Measurements from ENCODE around the gene COA5.
A peak's percentile ranks its signal among the peaks of the same experiment; 100 is the strongest.

The COA5 gene

GRCh38 chr2:98617149-98617548 lies 8.8 kb upstream of the COA5 start:
- H3K4me3 ChIP-seq (ENCODE audit: low read depth, low read length): no peak overlapping the region
- no peak for TF ChIP-seq CTCF (IDR thresholded peaks at IDR 0.05; ENCODE audit: low read depth, low read length)

- TF ChIP-seq CTCF (IDR thresholded peaks at IDR 0.05; ENCODE audit: low read depth, low read length): no peak
- H3K4me3 ChIP-seq (ENCODE audit: low read depth, low read length): no peak overlapping the region
These were observed 7.2 kb upstream of the COA5 start for GRCh38 chr2:98615481-98615880.

- no peak overlapping the region for H3K4me3 ChIP-seq (ENCODE audit: low read depth, low read length)
- TF ChIP-seq CTCF (IDR thresholded peaks at IDR 0.05; ENCODE audit: low read depth, low read length): no peak
These were observed 5.9 kb upstream of the COA5 start for GRCh38 chr2:98614024-98614739.

GRCh38 chr2:98608962-98609604 lies 771 bp upstream of the COA5 start:
- peak overlapping the region; percentile 79 for H3K4me3 ChIP-seq (ENCODE audit: low read depth, low read length)
- TF ChIP-seq CTCF (IDR thresholded peaks at IDR 0.05; ENCODE audit: low read depth, low read length): no peak

- no peak for TF ChIP-seq CTCF (IDR thresholded peaks at IDR 0.05; ENCODE audit: low read depth, low read length)
- peak overlapping the region; percentile 79 for H3K4me3 ChIP-seq (ENCODE audit: low read depth, low read length)
These were observed 584 bp downstream of the COA5 start for GRCh38 chr2:98607741-98608115.

GRCh38 chr2:98607104-98607503 lies 1.2 kb downstream of the COA5 start:
- TF ChIP-seq CTCF (IDR thresholded peaks at IDR 0.05; ENCODE audit: low read depth, low read length): no peak
- peak overlapping the region; percentile 79 for H3K4me3 ChIP-seq (ENCODE audit: low read depth, low read length)

GRCh38 chr2:98606431-98606830 lies 1.9 kb downstream of the COA5 start:
- TF ChIP-seq CTCF (IDR thresholded peaks at IDR 0.05; ENCODE audit: low read depth, low read length): no peak
- H3K4me3 ChIP-seq (ENCODE audit: low read depth, low read length): no peak overlapping the region

Data from WI38 (cell line).